K562 (cell line): ENCODE data around the gene UBA1. TPM values are rescaled to one million over a fixed set of nuclear protein-coding genes. Genes with fewer than 3 reads are reported as not detected.

Source experiments
- ADNP ChIP-seq: fragments of 200-800 bp; sonication (Bioruptor generic); IDR thresholded peaks from 2 replicates; pipeline ENCODE4 v1.6.1; 2016; ENCODE audit warnings: missing genetic modification characterization, missing compliant biosample characterization
- CAMTA2 ChIP-seq: fragments of 250-450 bp; sonication (Bioruptor Pico); conservative IDR thresholded peaks from 2 replicates; pipeline ENCODE4 v1.5.1; 2022
- FOXJ3 ChIP-seq: sonication (generic); formaldehyde crosslinking; IDR thresholded peaks from 2 replicates; pipeline ENCODE4 v1.4.0; 2020; ENCODE audit warnings: mild to moderate bottlenecking, missing genetic modification reagents
- KDM4B ChIP-seq, 2 experiments: fragments of 450-650 bp in 1 of 2; sonication (generic) in 1 of 2; IDR thresholded peaks; 2 replicates each; pipeline ENCODE4 v1.6.1; 2016 to 2017; ENCODE audit warnings: borderline replicate concordance in 2 of 2, antibody characterized with exemption in 1 of 2, low read depth in 1 of 2, mild to moderate bottlenecking in 1 of 2
- NFE2L1 ChIP-seq: fragments of 450-650 bp; IDR thresholded peaks from 2 replicates; pipeline ENCODE4 v1.6.1; 2016; ENCODE audit warnings: missing genetic modification characterization, low read depth, mild to moderate bottlenecking, missing compliant biosample characterization, moderate library complexity, borderline replicate concordance
- SUPT5H ChIP-seq: fragments of 450-650 bp; IDR thresholded peaks from 2 replicates; pipeline ENCODE4 v1.6.1; 2016
- XRCC5 ChIP-seq: fragments of 200-400 bp; formaldehyde crosslinking; IDR thresholded peaks from 2 replicates; pipeline ENCODE4 v1.6.1; 2017; ENCODE audit warnings: low read depth, mild to moderate bottlenecking, low read length
- ZNF354B ChIP-seq: fragments of 250-450 bp; sonication (Bioruptor Pico); IDR thresholded peaks from 2 replicates; pipeline ENCODE4 v1.4.0; 2020
- polyA plus RNA-seq, 8 experiments: library from polyadenylated mRNA; depleted of rRNA in 4 of 8; stranded (reverse) in 5 of 8; unstranded in 3 of 8; fragments of >200 nt; fragmentation: Nextera tagmentation in 2 of 8; fragmentation: Illumina TruSeq in 1 of 8; extraction: Ambion mirVana in 2 of 8; extraction: Trizol in 1 of 8; gene quantifications; 2 replicates each; pipeline versions ENCODE4 v1.2.1 to v1.2.3, GENCODE V29; 2011 to 2014; ENCODE audit warnings: inconsistent platforms in 1 of 8, missing spikeins in 1 of 8
- total RNA-seq, 7 experiments: library from RNA; depleted of rRNA in 6 of 7; stranded (reverse); fragments of >200 nt in 6 of 7; fragmentation: Illumina TruSeq in 2 of 7; extraction: Trizol in 2 of 7; gene quantifications; 2 replicates each; pipeline versions ENCODE4 v1.2.1 to v1.2.3, GENCODE V29; 2011 to 2021; ENCODE audit warnings: low replicate concordance in 1 of 7
- TF ChIP-seq, protein P1 (sequence below): fragments of 250-450 bp; sonication (Bioruptor Pico); IDR thresholded peaks from 2 replicates; pipeline ENCODE4 v1.4.0; 2020
- TF ChIP-seq, protein P2 (sequence below): fragments of 450-650 bp; IDR thresholded peaks from 2 replicates; pipeline ENCODE4 v1.6.1; 2018; ENCODE audit not compliant: partially characterized antibody
- TF ChIP-seq, protein P3 (sequence below), 2 experiments: fragments of 150-350 bp in 1 of 2; IDR thresholded peaks; 2 replicates each; pipeline ENCODE4 v1.6.1; 2012 to 2016; ENCODE audit warnings: low read depth in 2 of 2, low read length in 2 of 2, mild to moderate bottlenecking in 1 of 2, moderate library complexity in 1 of 2
- TF ChIP-seq, protein P4 (sequence below): sonication (generic); formaldehyde crosslinking; IDR thresholded peaks from 2 replicates; pipeline ENCODE4 v1.9.0; 2022; ENCODE audit warnings: mild to moderate bottlenecking, missing genetic modification reagents

Gene UBA1
- total and polyA plus RNA-seq, 9 of the 15 experiments (the other 6 are each of a cell fraction or from before 2014, with no cell fraction given), result 32.0 to 174 (median 93.6) TPM

DNA sequence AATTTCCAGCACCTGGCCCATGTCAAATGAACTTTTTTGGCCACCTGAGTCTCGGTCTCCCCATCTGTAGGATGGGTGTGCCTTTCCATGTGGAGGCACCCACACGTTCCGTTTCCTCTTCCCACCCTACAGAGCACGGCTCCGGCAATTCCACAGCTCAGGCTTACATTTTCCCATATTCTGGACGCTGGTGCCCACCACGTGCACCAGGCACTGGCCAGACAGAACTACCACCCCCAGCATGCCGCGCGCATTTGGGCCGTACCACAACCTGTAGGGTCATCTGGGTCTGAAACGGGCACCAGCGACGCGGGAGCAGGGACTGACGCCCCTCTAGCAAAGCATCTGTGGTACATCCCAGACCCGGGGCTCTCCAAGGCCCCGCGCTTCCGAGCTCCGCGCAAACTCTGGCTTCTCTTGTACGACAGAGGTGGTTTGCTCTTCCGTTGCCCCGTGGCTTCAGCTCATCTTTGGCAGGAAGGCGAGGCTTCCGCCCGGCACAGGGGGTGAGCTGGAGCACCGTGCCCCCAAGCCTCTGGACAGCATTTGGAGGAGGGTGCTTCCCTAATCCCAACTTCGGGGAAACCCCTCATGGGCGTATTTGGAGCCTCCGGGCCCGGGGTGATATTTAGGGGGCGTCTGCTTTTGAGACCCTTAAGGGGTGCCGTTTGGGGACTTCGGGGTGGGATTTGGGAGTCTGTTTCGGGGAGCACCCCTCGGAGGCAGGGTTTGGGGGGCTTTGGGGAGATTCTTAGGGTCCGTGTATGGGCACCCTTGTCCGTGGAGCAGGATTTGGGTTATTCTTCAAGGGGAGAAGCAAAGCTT is 3.0 kb upstream of the UBA1 start (continued):
- TF ChIP-seq, protein P1, sequence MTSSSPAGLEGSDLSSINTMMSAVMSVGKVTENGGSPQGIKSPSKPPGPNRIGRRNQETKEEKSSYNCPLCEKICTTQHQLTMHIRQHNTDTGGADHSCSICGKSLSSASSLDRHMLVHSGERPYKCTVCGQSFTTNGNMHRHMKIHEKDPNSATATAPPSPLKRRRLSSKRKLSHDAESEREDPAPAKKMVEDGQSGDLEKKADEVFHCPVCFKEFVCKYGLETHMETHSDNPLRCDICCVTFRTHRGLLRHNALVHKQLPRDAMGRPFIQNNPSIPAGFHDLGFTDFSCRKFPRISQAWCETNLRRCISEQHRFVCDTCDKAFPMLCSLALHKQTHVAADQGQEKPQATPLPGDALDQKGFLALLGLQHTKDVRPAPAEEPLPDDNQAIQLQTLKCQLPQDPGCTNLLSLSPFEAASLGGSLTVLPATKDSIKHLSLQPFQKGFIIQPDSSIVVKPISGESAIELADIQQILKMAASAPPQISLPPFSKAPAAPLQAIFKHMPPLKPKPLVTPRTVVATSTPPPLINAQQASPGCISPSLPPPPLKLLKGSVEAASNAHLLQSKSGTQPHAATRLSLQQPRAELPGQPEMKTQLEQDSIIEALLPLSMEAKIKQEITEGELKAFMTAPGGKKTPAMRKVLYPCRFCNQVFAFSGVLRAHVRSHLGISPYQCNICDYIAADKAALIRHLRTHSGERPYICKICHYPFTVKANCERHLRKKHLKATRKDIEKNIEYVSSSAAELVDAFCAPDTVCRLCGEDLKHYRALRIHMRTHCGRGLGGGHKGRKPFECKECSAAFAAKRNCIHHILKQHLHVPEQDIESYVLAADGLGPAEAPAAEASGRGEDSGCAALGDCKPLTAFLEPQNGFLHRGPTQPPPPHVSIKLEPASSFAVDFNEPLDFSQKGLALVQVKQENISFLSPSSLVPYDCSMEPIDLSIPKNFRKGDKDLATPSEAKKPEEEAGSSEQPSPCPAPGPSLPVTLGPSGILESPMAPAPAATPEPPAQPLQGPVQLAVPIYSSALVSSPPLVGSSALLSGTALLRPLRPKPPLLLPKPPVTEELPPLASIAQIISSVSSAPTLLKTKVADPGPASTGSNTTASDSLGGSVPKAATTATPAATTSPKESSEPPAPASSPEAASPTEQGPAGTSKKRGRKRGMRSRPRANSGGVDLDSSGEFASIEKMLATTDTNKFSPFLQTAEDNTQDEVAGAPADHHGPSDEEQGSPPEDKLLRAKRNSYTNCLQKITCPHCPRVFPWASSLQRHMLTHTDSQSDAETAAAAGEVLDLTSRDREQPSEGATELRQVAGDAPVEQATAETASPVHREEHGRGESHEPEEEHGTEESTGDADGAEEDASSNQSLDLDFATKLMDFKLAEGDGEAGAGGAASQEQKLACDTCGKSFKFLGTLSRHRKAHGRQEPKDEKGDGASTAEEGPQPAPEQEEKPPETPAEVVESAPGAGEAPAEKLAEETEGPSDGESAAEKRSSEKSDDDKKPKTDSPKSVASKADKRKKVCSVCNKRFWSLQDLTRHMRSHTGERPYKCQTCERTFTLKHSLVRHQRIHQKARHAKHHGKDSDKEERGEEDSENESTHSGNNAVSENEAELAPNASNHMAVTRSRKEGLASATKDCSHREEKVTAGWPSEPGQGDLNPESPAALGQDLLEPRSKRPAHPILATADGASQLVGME (CRISPR knock-in tag), result no peak
- TF ChIP-seq NFE2L1 (tag) (no peak), FOXJ3 (CRISPR knock-in tag) (no peak), ADNP (tag) (no peak), ZNF354B (CRISPR knock-in tag) (no peak), SUPT5H (peak; percentile 48; the same call in 1 of the 2 replicates), XRCC5 (no peak), KDM4B (IDR thresholded peaks at IDR 0.05; ENCODE audit: borderline replicate concordance in 2 of 2, low read depth in 1 of 2) (no peak), CAMTA2 (CRISPR knock-in tag) (no peak)
- TF ChIP-seq, protein P2, sequence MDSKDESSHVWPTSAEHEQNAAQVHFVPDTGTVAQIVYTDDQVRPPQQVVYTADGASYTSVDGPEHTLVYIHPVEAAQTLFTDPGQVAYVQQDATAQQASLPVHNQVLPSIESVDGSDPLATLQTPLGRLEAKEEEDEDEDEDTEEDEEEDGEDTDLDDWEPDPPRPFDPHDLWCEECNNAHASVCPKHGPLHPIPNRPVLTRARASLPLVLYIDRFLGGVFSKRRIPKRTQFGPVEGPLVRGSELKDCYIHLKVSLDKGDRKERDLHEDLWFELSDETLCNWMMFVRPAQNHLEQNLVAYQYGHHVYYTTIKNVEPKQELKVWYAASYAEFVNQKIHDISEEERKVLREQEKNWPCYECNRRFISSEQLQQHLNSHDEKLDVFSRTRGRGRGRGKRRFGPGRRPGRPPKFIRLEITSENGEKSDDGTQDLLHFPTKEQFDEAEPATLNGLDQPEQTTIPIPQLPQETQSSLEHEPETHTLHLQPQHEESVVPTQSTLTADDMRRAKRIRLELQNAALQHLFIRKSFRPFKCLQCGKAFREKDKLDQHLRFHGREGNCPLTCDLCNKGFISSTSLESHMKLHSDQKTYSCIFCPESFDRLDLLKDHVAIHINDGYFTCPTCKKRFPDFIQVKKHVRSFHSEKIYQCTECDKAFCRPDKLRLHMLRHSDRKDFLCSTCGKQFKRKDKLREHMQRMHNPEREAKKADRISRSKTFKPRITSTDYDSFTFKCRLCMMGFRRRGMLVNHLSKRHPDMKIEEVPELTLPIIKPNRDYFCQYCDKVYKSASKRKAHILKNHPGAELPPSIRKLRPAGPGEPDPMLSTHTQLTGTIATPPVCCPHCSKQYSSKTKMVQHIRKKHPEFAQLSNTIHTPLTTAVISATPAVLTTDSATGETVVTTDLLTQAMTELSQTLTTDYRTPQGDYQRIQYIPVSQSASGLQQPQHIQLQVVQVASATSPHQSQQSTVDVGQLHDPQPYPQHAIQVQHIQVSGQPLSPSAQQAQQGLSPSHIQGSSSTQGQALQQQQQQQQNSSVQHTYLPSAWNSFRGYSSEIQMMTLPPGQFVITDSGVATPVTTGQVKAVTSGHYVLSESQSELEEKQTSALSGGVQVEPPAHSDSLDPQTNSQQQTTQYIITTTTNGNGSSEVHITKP, result peak; percentile 99
- TF ChIP-seq, protein P3, sequence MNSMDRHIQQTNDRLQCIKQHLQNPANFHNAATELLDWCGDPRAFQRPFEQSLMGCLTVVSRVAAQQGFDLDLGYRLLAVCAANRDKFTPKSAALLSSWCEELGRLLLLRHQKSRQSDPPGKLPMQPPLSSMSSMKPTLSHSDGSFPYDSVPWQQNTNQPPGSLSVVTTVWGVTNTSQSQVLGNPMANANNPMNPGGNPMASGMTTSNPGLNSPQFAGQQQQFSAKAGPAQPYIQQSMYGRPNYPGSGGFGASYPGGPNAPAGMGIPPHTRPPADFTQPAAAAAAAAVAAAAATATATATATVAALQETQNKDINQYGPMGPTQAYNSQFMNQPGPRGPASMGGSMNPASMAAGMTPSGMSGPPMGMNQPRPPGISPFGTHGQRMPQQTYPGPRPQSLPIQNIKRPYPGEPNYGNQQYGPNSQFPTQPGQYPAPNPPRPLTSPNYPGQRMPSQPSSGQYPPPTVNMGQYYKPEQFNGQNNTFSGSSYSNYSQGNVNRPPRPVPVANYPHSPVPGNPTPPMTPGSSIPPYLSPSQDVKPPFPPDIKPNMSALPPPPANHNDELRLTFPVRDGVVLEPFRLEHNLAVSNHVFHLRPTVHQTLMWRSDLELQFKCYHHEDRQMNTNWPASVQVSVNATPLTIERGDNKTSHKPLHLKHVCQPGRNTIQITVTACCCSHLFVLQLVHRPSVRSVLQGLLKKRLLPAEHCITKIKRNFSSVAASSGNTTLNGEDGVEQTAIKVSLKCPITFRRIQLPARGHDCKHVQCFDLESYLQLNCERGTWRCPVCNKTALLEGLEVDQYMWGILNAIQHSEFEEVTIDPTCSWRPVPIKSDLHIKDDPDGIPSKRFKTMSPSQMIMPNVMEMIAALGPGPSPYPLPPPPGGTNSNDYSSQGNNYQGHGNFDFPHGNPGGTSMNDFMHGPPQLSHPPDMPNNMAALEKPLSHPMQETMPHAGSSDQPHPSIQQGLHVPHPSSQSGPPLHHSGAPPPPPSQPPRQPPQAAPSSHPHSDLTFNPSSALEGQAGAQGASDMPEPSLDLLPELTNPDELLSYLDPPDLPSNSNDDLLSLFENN (IDR thresholded peaks at IDR 0.05; ENCODE audit: low read depth in 2 of 2, low read length in 2 of 2), result no peak
- TF ChIP-seq, protein P4, sequence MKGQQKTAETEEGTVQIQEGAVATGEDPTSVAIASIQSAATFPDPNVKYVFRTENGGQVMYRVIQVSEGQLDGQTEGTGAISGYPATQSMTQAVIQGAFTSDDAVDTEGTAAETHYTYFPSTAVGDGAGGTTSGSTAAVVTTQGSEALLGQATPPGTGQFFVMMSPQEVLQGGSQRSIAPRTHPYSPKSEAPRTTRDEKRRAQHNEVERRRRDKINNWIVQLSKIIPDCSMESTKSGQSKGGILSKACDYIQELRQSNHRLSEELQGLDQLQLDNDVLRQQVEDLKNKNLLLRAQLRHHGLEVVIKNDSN (CRISPR knock-in tag), result 0 out of 2 replicates have a peak, but pooled peaks have one; percentile 31
